MCF 10A (cell line): ENCODE measurements around the gene REN. TPM values are rescaled to one million over a fixed set of nuclear protein-coding genes. Genes with fewer than 3 reads are reported as not detected.
A peak's percentile ranks its signal among the peaks of the same experiment; 100 is the strongest.

Experiments
- BruUV-seq: library from RNA; stranded (reverse); fragments of 400-500 nt; replicated peaks from 2 replicates; lab custom pipeline; 2021; lab: Mats Ljungman, UMichigan
- CTCF ChIA-PET: fragments of 300-600 bp; sonication (Branson Sonifier 250); formaldehyde crosslinking; extraction: SDS; loops from one replicate; lab custom pipeline; 2021; ENCODE audit warnings: antibody characterized with exemption, inconsistent platforms; lab: Yijun Ruan, JAX
- POLR2A ChIA-PET: fragments of 300-600, 350-650 bp; sonication (Branson Sonifier 250); formaldehyde crosslinking; extraction: SDS; loops from one replicate; lab custom pipeline; 2020; ENCODE audit warnings: antibody characterized with exemption, inconsistent platforms; lab: Yijun Ruan, JAX
- DNase-seq: peaks from one replicate; pipeline ENCODE4 v3.0.0-alpha.2; 2018; ENCODE audit not compliant: unreplicated experiment
- H3K27ac Mint-ChIP-seq: one replicate; pipeline ENCODE4 v1.8.0; 2022; ENCODE audit warnings: mild to moderate bottlenecking, low read depth, mixed read lengths; ENCODE audit not compliant: unreplicated experiment
- H3K27me3 Mint-ChIP-seq: one replicate; pipeline ENCODE4 v1.8.0; 2022; ENCODE audit warnings: mixed read lengths; ENCODE audit not compliant: insufficient read depth, unreplicated experiment
- H3K36me3 Mint-ChIP-seq: one replicate; pipeline ENCODE4 v1.8.0; 2022; ENCODE audit warnings: mild to moderate bottlenecking, moderate library complexity, mixed read lengths; ENCODE audit not compliant: insufficient read depth, unreplicated experiment
- H3K4me1 Mint-ChIP-seq: one replicate; pipeline ENCODE4 v1.8.0; 2022; ENCODE audit warnings: mixed read lengths; ENCODE audit not compliant: insufficient read depth, unreplicated experiment
- H3K4me3 Mint-ChIP-seq: one replicate; pipeline ENCODE4 v1.8.0; 2022; ENCODE audit warnings: mild to moderate bottlenecking, moderate library complexity, mixed read lengths; ENCODE audit not compliant: unreplicated experiment
- H3K9me3 Mint-ChIP-seq: one replicate; pipeline ENCODE4 v1.8.0; 2022; ENCODE audit warnings: mixed read lengths; ENCODE audit not compliant: unreplicated experiment
- intact Hi-C: fragments of 100-400 bp; cut with micrococcal nuclease; formaldehyde crosslinking; loops from 2 replicates; pipeline ENCODE4 v1.14.1; 2022
- total RNA-seq: library from RNA; stranded (reverse); gene quantifications from 2 replicates; pipeline ENCODE4 v1.2.3, GENCODE V29; 2022
- TF ChIP-seq, protein P1 (sequence below): fragments of 200-600 bp; IDR thresholded peaks from one replicate; pipeline ENCODE4 v1.8.0; 2022; ENCODE audit warnings: antibody characterized with exemption, mild to moderate bottlenecking; ENCODE audit not compliant: unreplicated experiment

Gene REN
- total RNA-seq, 1 experiment from 2014 or later = not detected

GRCh38 chr1:204146965-204147364 is 19.2 kb downstream of the REN start:
- Mint-ChIP-seq H3K4me1 (peaks cover 52% of the 10 kb centered on the region), H3K9me3 (no peaks in the 10 kb centered on the region), H3K27ac (no peak overlapping the region), H3K27me3 (no peaks in the 10 kb centered on the region), H3K4me3 (no peak overlapping the region), H3K36me3 (peaks cover 12% of the 10 kb centered on the region)
- no peak for DNase-seq
- intact Hi-C loops = no loop called here
- BruUV-seq = no TSS peak
- ChIA-PET POLR2A (no interaction called here), CTCF (interaction anchor here (0.5 to 0.8 kb wide), 2 partner anchors 60 to 637 kb away, joined by 3 read pairs; no protein-coding TSS in a partner anchor)
- TF ChIP-seq, protein P1, sequence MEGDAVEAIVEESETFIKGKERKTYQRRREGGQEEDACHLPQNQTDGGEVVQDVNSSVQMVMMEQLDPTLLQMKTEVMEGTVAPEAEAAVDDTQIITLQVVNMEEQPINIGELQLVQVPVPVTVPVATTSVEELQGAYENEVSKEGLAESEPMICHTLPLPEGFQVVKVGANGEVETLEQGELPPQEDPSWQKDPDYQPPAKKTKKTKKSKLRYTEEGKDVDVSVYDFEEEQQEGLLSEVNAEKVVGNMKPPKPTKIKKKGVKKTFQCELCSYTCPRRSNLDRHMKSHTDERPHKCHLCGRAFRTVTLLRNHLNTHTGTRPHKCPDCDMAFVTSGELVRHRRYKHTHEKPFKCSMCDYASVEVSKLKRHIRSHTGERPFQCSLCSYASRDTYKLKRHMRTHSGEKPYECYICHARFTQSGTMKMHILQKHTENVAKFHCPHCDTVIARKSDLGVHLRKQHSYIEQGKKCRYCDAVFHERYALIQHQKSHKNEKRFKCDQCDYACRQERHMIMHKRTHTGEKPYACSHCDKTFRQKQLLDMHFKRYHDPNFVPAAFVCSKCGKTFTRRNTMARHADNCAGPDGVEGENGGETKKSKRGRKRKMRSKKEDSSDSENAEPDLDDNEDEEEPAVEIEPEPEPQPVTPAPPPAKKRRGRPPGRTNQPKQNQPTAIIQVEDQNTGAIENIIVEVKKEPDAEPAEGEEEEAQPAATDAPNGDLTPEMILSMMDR = no peak

DNA sequence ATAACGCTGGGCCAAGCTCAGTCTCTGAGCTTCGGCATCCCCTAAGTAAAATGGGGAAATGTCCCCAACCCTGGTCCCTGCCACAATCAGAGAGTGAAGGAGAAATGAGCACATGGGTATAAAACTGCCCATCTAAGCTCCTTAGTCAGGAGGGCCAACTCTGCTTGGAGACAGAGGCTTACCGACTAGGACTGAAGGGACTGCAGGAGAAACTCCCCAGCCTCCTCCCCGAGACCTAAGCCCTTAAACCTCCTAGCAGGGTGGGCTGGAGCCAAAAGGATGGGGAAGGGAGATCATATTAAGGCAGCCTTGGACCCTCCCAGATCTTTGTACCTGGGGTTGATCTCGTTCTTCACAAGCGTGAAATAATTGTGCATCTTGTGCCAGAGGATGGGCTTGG is 19.8 kb downstream of the REN start:
- CTCF ChIA-PET = interaction anchor here (0.8 to 2.0 kb wide), 6 partner anchors 10 to 286 kb away, joined by 3 to 9 read pairs (median 3); no protein-coding TSS in a partner anchor
- no peak overlapping the region for H3K27ac Mint-ChIP-seq
- H3K4me1 Mint-ChIP-seq = peaks cover 52% of the 10 kb centered on the region
- intact Hi-C loops = no loop called here
- TF ChIP-seq, protein P1 = no peak
- peaks cover 15% of the 10 kb centered on the region for H3K36me3 Mint-ChIP-seq
- no peaks in the 10 kb centered on the region for H3K27me3 Mint-ChIP-seq
- POLR2A ChIA-PET = interaction anchor here (0.6 to 0.8 kb wide), 3 partner anchors 8 to 287 kb away, joined by 3 to 5 read pairs (median 3); no protein-coding TSS in a partner anchor
- H3K9me3 Mint-ChIP-seq = no peaks in the 10 kb centered on the region
- no peak for DNase-seq
- H3K4me3 Mint-ChIP-seq = no peak overlapping the region
- BruUV-seq = no TSS peak

- H3K4me3 Mint-ChIP-seq = no peak overlapping the region
- H3K36me3 Mint-ChIP-seq = peaks cover 28% of the 10 kb centered on the region
- BruUV-seq = no TSS peak
- H3K27me3 Mint-ChIP-seq = no peaks in the 10 kb centered on the region
- intact Hi-C loops = no loop called here
- peaks cover 41% of the 10 kb centered on the region for H3K4me1 Mint-ChIP-seq
- no peaks in the 10 kb centered on the region for H3K9me3 Mint-ChIP-seq
- DNase-seq = no peak
- peak overlapping the region; percentile 41 for H3K27ac Mint-ChIP-seq
- POLR2A ChIA-PET = interaction anchor here (0.7 to 1.8 kb wide), 11 partner anchors 9 to 330 kb away, joined by 3 to 12 read pairs (median 4); no protein-coding TSS in a partner anchor
- CTCF ChIA-PET = interaction anchor here (0.6 to 2.8 kb wide), 15 partner anchors 9 to 356 kb away, joined by 3 to 31 read pairs (median 4); no protein-coding TSS in a partner anchor
- TF ChIP-seq, protein P1 = no peak
Measured at GRCh38 chr1:204145033-204145504, 21.1 kb downstream of the REN start.

DNA sequence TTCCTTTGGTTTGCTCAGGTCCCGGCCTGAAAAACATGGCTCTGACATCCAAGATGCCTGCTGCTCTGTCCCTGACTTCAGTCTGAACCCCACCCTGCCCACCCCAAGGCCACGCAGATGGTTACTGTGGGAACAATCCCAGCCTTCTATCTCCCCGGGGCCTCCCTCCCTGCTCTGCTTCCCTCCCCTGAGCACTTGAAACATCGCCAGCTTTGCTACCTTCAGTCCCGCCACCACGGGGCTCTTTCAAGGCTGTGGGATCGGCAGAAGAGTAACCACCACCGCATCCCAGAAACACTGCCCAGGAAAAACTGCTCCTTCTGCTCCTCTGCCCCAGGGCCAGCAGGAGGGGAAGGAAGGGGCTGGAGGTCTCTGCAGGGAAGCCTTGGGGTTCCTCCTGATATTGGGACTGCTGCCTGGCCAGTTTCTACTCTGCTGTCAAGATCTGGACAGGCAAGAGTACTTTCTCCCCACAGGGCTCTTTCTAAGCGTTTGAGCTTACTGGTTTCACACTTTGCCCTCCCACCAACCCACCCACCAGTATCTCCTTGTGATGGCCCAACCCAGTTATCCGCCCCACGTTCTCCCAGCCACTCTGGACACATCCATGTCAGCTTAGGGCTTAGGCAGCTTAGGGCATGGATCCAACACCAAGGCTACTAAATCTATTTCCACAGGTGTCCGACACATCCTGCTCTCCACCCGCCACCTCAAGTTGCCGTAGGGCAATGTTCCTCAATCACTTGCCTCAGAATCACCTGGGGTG is 22.7 kb downstream of the REN start:
- DNase-seq = no peak
- TF ChIP-seq, protein P1 = no peak
- POLR2A ChIA-PET = interaction anchor here (0.5 to 1.8 kb wide), 5 partner anchors 8 to 727 kb away, joined by 3 to 10 read pairs (median 3); partner anchors contain the start of gene ETNK2
- CTCF ChIA-PET = interaction anchor here (0.5 to 2.8 kb wide), 6 partner anchors 10 to 272 kb away, joined by 3 to 31 read pairs (median 5); no protein-coding TSS in a partner anchor
- Mint-ChIP-seq H3K9me3 (no peaks in the 10 kb centered on the region), H3K4me1 (peaks cover 25% of the 10 kb centered on the region), H3K4me3 (no peak overlapping the region), H3K27me3 (no peaks in the 10 kb centered on the region), H3K36me3 (peaks cover 34% of the 10 kb centered on the region), H3K27ac (no peak overlapping the region)
- no TSS peak for BruUV-seq
- intact Hi-C loops = no loop called here
